PC-3 (cell line): ENCODE data around the gene TEX9. TPM values are rescaled to one million over a fixed set of nuclear protein-coding genes. Genes with fewer than 3 reads are reported as not detected.

Experiments
- ATAC-seq: fragments of 200-7000 bp; cut with Tn5 transposase; 2 replicates; pipeline ENCODE4 v1.9.1; 2020; ENCODE audit warnings: mild to moderate bottlenecking, moderate library complexity
- BruUV-seq: library from RNA; stranded (reverse); fragments of 400-500 nt; replicated peaks from 2 replicates; lab custom pipeline; 2021; lab: Mats Ljungman, UMichigan
- CTCF ChIA-PET: fragments of 300-600 bp; sonication (Branson Sonifier 250); formaldehyde crosslinking; loops from one replicate; lab custom pipeline; 2022; ENCODE audit warnings: antibody characterized with exemption; lab: Charles Lee
- POLR2A ChIA-PET: fragments of 300-600 bp; sonication (Branson Sonifier 250); formaldehyde crosslinking; loops from one replicate; lab custom pipeline; 2022; ENCODE audit warnings: antibody characterized with exemption; ENCODE audit not compliant: unreplicated experiment; lab: Charles Lee
- DNase-seq: peaks from one replicate; pipeline ENCODE4 v3.0.0-alpha.2; 2015
- H2AFZ ChIP-seq: fragments of 300-600 bp; sonication (generic); 2 replicates; pipeline ENCODE4 v1.6.0; 2016; ENCODE audit warnings: antibody characterized with exemption, low read length
- H3F3A ChIP-seq: fragments of 300-600 bp; sonication (generic); one replicate; pipeline ENCODE4 v1.6.0; 2017; ENCODE audit warnings: antibody characterized with exemption, low read length, control low read depth, mild to moderate bottlenecking; ENCODE audit not compliant: unreplicated experiment
- H3K27ac ChIP-seq: fragments of 300-600 bp; sonication (generic); 2 replicates; pipeline ENCODE4 v1.5.1; 2016; ENCODE audit warnings: mild to moderate bottlenecking, low read length
- H3K27me3 ChIP-seq: fragments of 300-600 bp; sonication (generic); 2 replicates; pipeline ENCODE4 v1.6.1; 2016; ENCODE audit warnings: low read length, mixed read lengths
- H3K36me3 ChIP-seq: fragments of 300-600 bp; sonication (generic); 2 replicates; pipeline ENCODE4 v1.6.1; 2016; ENCODE audit warnings: low read depth, mixed run types, low read length, mixed read lengths
- H3K4me1 ChIP-seq: fragments of 300-600 bp; sonication (generic); 2 replicates; pipeline ENCODE4 v1.5.1; 2016; ENCODE audit warnings: low read length; ENCODE audit not compliant: insufficient read depth
- H3K4me2 ChIP-seq: fragments of 300-600 bp; sonication (generic); 2 replicates; pipeline ENCODE4 v1.6.0; 2016; ENCODE audit warnings: low read length
- H3K4me3 ChIP-seq: fragments of 300-600 bp; sonication (generic); 2 replicates; pipeline ENCODE4 v1.5.1; 2016; ENCODE audit warnings: mild to moderate bottlenecking, low read length, mixed read lengths
- H3K79me2 ChIP-seq: fragments of 300-600 bp; sonication (generic); 2 replicates; pipeline ENCODE4 v1.6.1; 2017; ENCODE audit warnings: low read length, mixed read lengths
- H3K9ac ChIP-seq: fragments of 300-600 bp; sonication (generic); 2 replicates; pipeline ENCODE4 v1.6.0; 2016; ENCODE audit warnings: mild to moderate bottlenecking, low read length
- H3K9me2 ChIP-seq: fragments of 300-600 bp; sonication (generic); replicated peaks from 2 replicates; pipeline ENCODE4 v1.6.1; 2016; ENCODE audit warnings: mixed run types, low read length, mixed read lengths
- H3K9me3 ChIP-seq: fragments of 300-600 bp; sonication (generic); 2 replicates; pipeline ENCODE4 v1.6.1; 2016; ENCODE audit warnings: low read length, mixed read lengths
- H4K20me1 ChIP-seq: fragments of 300-600 bp; sonication (generic); 2 replicates; pipeline ENCODE4 v1.6.1; 2016; ENCODE audit warnings: low read length, mixed read lengths
- EZH2 ChIP-seq: fragments of 300-600 bp; sonication (generic); IDR thresholded peaks from one replicate; pipeline ENCODE4 v1.6.1; 2017; ENCODE audit warnings: antibody characterized with exemption, mild to moderate bottlenecking, low read length; ENCODE audit not compliant: unreplicated experiment
- EZH2phosphoT487 ChIP-seq: fragments of 300-600 bp; sonication (generic); IDR thresholded peaks from 2 replicates; pipeline ENCODE4 v1.6.1; 2018; ENCODE audit warnings: mild to moderate bottlenecking, antibody characterized with exemption, low read length, borderline replicate concordance
- intact Hi-C: fragments of 100-400 bp; cut with micrococcal nuclease; formaldehyde crosslinking; loops from 2 replicates; pipeline ENCODE4 v1.9.0; 2023
- total RNA-seq: library from RNA; depleted of rRNA; stranded (reverse); fragments of >200 nt; gene quantifications from 2 replicates; pipeline ENCODE4 v1.2.3, GENCODE V29; 2014
- TF ChIP-seq, protein P1 (sequence below): fragments of 300-600 bp; sonication (generic); conservative IDR thresholded peaks from 2 replicates; pipeline ENCODE4 v1.5.1; 2017; ENCODE audit warnings: antibody characterized with exemption, low read depth, mild to moderate bottlenecking, low read length

TEX9 gene
- total RNA-seq, 1 experiment from 2014 or later = 3.3 TPM

DNA sequence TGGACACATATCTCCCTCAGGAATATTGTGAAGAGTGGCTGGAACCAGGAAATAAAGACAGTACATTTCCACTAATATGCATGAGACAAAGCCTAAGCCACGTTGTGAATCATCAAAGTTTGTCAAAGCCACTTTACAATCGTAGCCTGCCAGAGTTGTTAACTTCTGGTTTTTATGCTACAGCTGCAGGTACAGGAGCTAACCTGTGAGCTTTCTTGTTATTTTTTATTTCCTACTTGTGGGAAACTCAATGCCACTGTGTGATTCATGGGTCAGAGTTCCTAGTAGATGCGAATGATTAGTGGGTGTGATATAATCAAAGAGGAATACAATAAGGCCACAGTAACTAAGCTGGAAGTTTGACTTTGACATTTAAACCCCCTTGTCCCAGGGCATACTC, 44.4 kb upstream of the TEX9 start:
- intact Hi-C loops = no loop called here
- peak; percentile 10 for DNase-seq
- Histone ChIP-seq H3K9me3 (no peaks in the 10 kb centered on the region), H3K4me3 (no peak overlapping the region), H3K36me3 (no peaks in the 10 kb centered on the region), H3K9ac (no peak overlapping the region), H3K4me1 (peaks cover 17% of the 10 kb centered on the region), H3K27me3 (no peaks in the 10 kb centered on the region), H3F3A (no peaks in the 10 kb centered on the region), H3K4me2 (no peak overlapping the region), H2AFZ (peak overlapping the region; percentile 51; the same call in 1 of the 2 replicates), H4K20me1 (no peaks in the 10 kb centered on the region), H3K9me2 (no peaks in the 10 kb centered on the region), H3K79me2 (no peaks in the 10 kb centered on the region), H3K27ac (no peak overlapping the region)
- ATAC-seq = no peak
- ChIA-PET POLR2A (no interaction called here), CTCF (no interaction called here)
- TF ChIP-seq, protein P1, sequence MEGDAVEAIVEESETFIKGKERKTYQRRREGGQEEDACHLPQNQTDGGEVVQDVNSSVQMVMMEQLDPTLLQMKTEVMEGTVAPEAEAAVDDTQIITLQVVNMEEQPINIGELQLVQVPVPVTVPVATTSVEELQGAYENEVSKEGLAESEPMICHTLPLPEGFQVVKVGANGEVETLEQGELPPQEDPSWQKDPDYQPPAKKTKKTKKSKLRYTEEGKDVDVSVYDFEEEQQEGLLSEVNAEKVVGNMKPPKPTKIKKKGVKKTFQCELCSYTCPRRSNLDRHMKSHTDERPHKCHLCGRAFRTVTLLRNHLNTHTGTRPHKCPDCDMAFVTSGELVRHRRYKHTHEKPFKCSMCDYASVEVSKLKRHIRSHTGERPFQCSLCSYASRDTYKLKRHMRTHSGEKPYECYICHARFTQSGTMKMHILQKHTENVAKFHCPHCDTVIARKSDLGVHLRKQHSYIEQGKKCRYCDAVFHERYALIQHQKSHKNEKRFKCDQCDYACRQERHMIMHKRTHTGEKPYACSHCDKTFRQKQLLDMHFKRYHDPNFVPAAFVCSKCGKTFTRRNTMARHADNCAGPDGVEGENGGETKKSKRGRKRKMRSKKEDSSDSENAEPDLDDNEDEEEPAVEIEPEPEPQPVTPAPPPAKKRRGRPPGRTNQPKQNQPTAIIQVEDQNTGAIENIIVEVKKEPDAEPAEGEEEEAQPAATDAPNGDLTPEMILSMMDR = no peak
- TF ChIP-seq EZH2phosphoT487 (no peak), EZH2 (no peak)
- no TSS peak for BruUV-seq

DNA sequence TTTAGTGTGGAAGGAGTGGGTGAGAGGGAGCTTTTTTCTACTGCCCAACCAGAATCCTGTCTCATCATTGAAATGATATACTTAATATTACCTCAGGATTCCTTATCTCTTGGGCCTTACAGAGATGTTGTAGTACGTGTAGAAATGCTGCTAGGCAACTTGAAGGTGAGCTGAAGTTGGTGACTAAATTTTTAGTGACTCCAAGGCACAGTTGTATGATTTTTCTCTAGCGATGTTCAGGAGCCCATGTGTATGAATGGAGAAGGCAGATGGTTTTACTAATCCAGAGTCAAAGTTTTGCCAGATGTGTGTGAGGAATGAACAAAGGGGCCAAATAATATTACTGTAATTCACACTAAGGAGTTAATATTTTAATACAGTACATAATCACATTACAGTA, 42.8 kb upstream of the TEX9 start:
- Histone ChIP-seq H4K20me1 (no peaks in the 10 kb centered on the region), H3K27me3 (no peaks in the 10 kb centered on the region), H3K9me2 (no peaks in the 10 kb centered on the region), H3K4me2 (no peak overlapping the region), H3K4me1 (peaks cover 17% of the 10 kb centered on the region), H3K9ac (no peak overlapping the region), H2AFZ (no peak overlapping the region), H3K79me2 (no peaks in the 10 kb centered on the region), H3F3A (no peaks in the 10 kb centered on the region), H3K4me3 (no peak overlapping the region), H3K27ac (no peak overlapping the region), H3K9me3 (no peaks in the 10 kb centered on the region), H3K36me3 (no peaks in the 10 kb centered on the region)
- TF ChIP-seq EZH2phosphoT487 (no peak), EZH2 (no peak)
- TF ChIP-seq, protein P1 = no peak
- POLR2A ChIA-PET = no interaction called here
- no TSS peak for BruUV-seq
- no peak for ATAC-seq
- CTCF ChIA-PET = no interaction called here
- no peak for DNase-seq
- intact Hi-C loops = no loop called here

DNA sequence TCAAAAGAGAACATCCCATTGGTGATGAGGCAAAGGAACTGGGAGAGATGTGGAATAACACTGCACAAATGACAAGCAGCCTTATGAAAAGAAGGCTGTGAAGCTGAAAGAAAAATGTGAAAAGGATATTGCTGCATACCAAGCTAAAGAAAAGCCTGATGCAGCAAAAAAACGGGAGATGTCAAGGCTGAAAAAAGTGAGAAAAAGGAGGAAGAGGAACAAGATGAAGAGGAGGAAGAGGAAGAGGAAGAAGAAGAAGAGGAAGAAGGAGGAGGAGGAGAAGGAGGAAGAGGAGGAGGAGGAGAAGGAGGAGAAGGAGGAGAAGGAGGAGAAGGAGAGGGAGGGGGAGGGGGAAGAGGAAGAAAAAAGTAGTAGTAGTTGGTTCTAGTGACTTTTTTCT, 41.8 kb upstream of the TEX9 start:
- CTCF ChIA-PET = no interaction called here
- POLR2A ChIA-PET = no interaction called here
- H3K4me2 ChIP-seq = no peak overlapping the region
- H3K9me2 ChIP-seq = no peaks in the 10 kb centered on the region
- no peaks in the 10 kb centered on the region for H3K27me3 ChIP-seq
- H3K4me3 ChIP-seq = no peak overlapping the region
- DNase-seq = no peak
- H2AFZ ChIP-seq = no peak overlapping the region
- intact Hi-C loops = no loop called here
- no peak overlapping the region for H3K27ac ChIP-seq
- H3K79me2 ChIP-seq = no peaks in the 10 kb centered on the region
- H3K4me1 ChIP-seq = peaks cover 17% of the 10 kb centered on the region
- H3K9me3 ChIP-seq = no peaks in the 10 kb centered on the region
- no peaks in the 10 kb centered on the region for H3F3A ChIP-seq
- H3K9ac ChIP-seq = no peak overlapping the region
- no TSS peak for BruUV-seq
- H3K36me3 ChIP-seq = no peaks in the 10 kb centered on the region
- H4K20me1 ChIP-seq = no peaks in the 10 kb centered on the region
- TF ChIP-seq EZH2phosphoT487 = no peak
- TF ChIP-seq EZH2 = no peak
- TF ChIP-seq, protein P1 = no peak
- no peak for ATAC-seq
